CD8-positive, alpha-beta memory T cell (primary cell): Measurements from ENCODE around the gene SRSF1. TPM values are rescaled to one million over a fixed set of nuclear protein-coding genes. Genes with fewer than 3 reads are reported as not detected.
A peak's percentile ranks its signal among the peaks of the same experiment; 100 is the strongest.
"Not testable (repeated sequence)": the region's sequence is repeated elsewhere in the genome, so short reads cannot be mapped to it uniquely, and the experiment has no call there.

ENCODE experiments used
- CTCF ChIA-PET: fragments of 350-600 bp; sonication (Branson Sonifier 250); formaldehyde crosslinking; loops from one replicate; lab custom pipeline; 2021; ENCODE audit warnings: antibody characterized with exemption; lab: Charles Lee
- POLR2A ChIA-PET: fragments of 350-600 bp; sonication (Branson Sonifier 250); formaldehyde crosslinking; loops from one replicate; lab custom pipeline; 2021; ENCODE audit warnings: antibody characterized with exemption; lab: Charles Lee
- DNase-seq, 5 donors: peaks; one replicate each; pipeline versions ENCODE4 v3.0.0 to v3.0.0-alpha.2; 2020 to 2022; ENCODE audit warnings: mixed read lengths in 1 of 5
- H3K27ac ChIP-seq: one replicate; pipeline ENCODE4 v1.7.0; 2013; ENCODE audit warnings: low read depth, mild to moderate bottlenecking, low read length, moderate library complexity
- H3K27me3 ChIP-seq: 2 replicates; pipeline ENCODE4 v1.7.0; 2013; ENCODE audit warnings: low read length, mild to moderate bottlenecking; ENCODE audit not compliant: insufficient read depth, poor library complexity, severe bottlenecking
- H3K36me3 ChIP-seq: 2 replicates; pipeline ENCODE4 v1.7.0; 2013; ENCODE audit warnings: mild to moderate bottlenecking, low read length, moderate library complexity; ENCODE audit not compliant: insufficient read depth
- H3K4me1 ChIP-seq: 2 replicates; pipeline ENCODE4 v1.7.0; 2013; ENCODE audit warnings: mild to moderate bottlenecking, low read length, moderate library complexity; ENCODE audit not compliant: insufficient read depth
- H3K4me3 ChIP-seq: 2 replicates; pipeline ENCODE4 v1.7.0; 2013; ENCODE audit warnings: mild to moderate bottlenecking, low read length
- H3K9me3 ChIP-seq: 2 replicates; pipeline ENCODE4 v1.7.0; 2013; ENCODE audit warnings: mild to moderate bottlenecking, low read length
- H3K27ac Mint-ChIP-seq, 8 donors: one replicate each; pipeline ENCODE4 v1.8.0; 2020 to 2021; ENCODE audit warnings: mixed read lengths in 8 of 8, mild to moderate bottlenecking in 6 of 8, inconsistent platforms in 3 of 8, moderate library complexity in 3 of 8
- H3K27me3 Mint-ChIP-seq, 2 donors: one replicate each; pipeline ENCODE4 v1.8.0; 2020 to 2021; ENCODE audit warnings: mixed read lengths in 2 of 2, mild to moderate bottlenecking in 1 of 2, moderate library complexity in 1 of 2
- H3K36me3 Mint-ChIP-seq, 3 donors: one replicate each; pipeline ENCODE4 v1.8.0; 2020 to 2021; ENCODE audit warnings: mixed read lengths in 3 of 3, inconsistent platforms in 1 of 3, mild to moderate bottlenecking in 1 of 3
- H3K4me1 Mint-ChIP-seq, 3 donors: one replicate each; pipeline ENCODE4 v1.8.0; 2020 to 2021; ENCODE audit warnings: mixed read lengths in 3 of 3, inconsistent platforms in 1 of 3, mild to moderate bottlenecking in 1 of 3
- H3K4me3 Mint-ChIP-seq, 7 donors: one replicate each; pipeline ENCODE4 v1.8.0; 2020 to 2021; ENCODE audit warnings: mixed read lengths in 7 of 7, mild to moderate bottlenecking in 6 of 7, moderate library complexity in 4 of 7, inconsistent platforms in 2 of 7
- H3K9me3 Mint-ChIP-seq, 5 donors: one replicate each; pipeline ENCODE4 v1.8.0; 2020 to 2022; ENCODE audit warnings: mixed read lengths in 5 of 5, mild to moderate bottlenecking in 3 of 5, moderate library complexity in 2 of 5, inconsistent platforms in 1 of 5
- polyA plus RNA-seq: library from polyadenylated mRNA; unstranded; fragments of 300-500 nt; fragmentation: Illumina TruSeq; gene quantifications from one replicate; pipeline ENCODE4 v1.2.3, GENCODE V29; 2021
- total RNA-seq, 2 experiments: library from RNA; stranded (reverse); gene quantifications; one replicate each; pipeline ENCODE4 v1.2.3, GENCODE V29; 2021

The SRSF1 gene
- total and polyA plus RNA-seq, 3 experiments from 2014 or later = 50.6 to 492 (median 469) TPM

DNA sequence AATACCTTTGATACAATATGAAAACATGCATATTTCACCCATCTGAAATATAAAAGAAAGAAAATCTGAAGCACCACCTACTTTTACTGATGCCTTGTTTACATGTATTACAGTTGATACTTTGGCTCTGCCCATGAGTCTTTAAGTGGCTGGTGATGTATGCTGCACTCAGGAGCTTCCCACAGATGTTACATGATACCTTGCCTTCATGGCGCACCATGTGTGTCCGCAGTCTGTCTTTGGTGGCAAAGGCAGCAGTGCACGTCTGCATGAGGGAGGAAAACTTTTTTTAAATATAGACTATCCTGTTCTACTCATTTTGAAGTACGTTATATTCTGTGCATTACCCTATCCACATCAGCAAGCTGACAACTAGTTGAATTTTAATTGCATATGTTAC is 26.5 kb downstream of the SRSF1 start:
- Histone ChIP-seq H3K27ac (no peak overlapping the region), H3K27me3 (no peaks in the 10 kb centered on the region), H3K4me3 (no peak overlapping the region), H3K4me1 (peaks cover 42% of the 10 kb centered on the region), H3K9me3 (no peaks in the 10 kb centered on the region), H3K36me3 (peaks cover 48% of the 10 kb centered on the region)
- Mint-ChIP-seq H3K36me3 (peaks cover 8 to 91% (median 30%) of the 10 kb centered on the region in 3 donors), H3K4me3 (no peak overlapping the region), H3K27me3 (no peaks in the 10 kb centered on the region), H3K27ac (peak overlapping the region in 3 of 8 donors; percentile 17 to 75 (median 61)), H3K9me3 (no peaks in the 10 kb centered on the region), H3K4me1 (peaks cover 59 to 73% (median 70%) of the 10 kb centered on the region in 3 donors)
- ChIA-PET CTCF (interaction anchor here (0.9 to 1.5 kb wide), 3 partner anchors 14 to 88 kb away, joined by 3 read pairs; no protein-coding TSS in a partner anchor), POLR2A (no interaction called here)
- DNase-seq = no peak

- H3K9me3 ChIP-seq = no peaks in the 10 kb centered on the region
- ChIA-PET POLR2A (interaction anchor here (0.7 kb wide), 1 partner anchor 8 kb away, joined by 3 read pairs; no protein-coding TSS in a partner anchor), CTCF (interaction anchor here (1.6 kb wide), 1 partner anchor 20 kb away, joined by 4 read pairs; no protein-coding TSS in a partner anchor)
- peak overlapping the region in 1 of 8 donors; percentile 70 for H3K27ac Mint-ChIP-seq
- H3K27ac ChIP-seq = no peak overlapping the region
- no peak for DNase-seq
- no peaks in the 10 kb centered on the region for H3K27me3 ChIP-seq
- H3K36me3 Mint-ChIP-seq = peaks cover 8 to 93% (median 35%) of the 10 kb centered on the region in 3 donors
- H3K4me1 Mint-ChIP-seq = peaks cover 45 to 60% (median 59%) of the 10 kb centered on the region in 3 donors
- H3K4me1 ChIP-seq = peaks cover 27% of the 10 kb centered on the region
- peaks cover 55% of the 10 kb centered on the region for H3K36me3 ChIP-seq
- H3K4me3 ChIP-seq = no peak overlapping the region
- no peaks in the 10 kb centered on the region for H3K9me3 Mint-ChIP-seq
- no peaks in the 10 kb centered on the region for H3K27me3 Mint-ChIP-seq
- no peak overlapping the region for H3K4me3 Mint-ChIP-seq
Measured at GRCh38 chr17:57979076-57979475, 28.0 kb downstream of the SRSF1 start.

DNA sequence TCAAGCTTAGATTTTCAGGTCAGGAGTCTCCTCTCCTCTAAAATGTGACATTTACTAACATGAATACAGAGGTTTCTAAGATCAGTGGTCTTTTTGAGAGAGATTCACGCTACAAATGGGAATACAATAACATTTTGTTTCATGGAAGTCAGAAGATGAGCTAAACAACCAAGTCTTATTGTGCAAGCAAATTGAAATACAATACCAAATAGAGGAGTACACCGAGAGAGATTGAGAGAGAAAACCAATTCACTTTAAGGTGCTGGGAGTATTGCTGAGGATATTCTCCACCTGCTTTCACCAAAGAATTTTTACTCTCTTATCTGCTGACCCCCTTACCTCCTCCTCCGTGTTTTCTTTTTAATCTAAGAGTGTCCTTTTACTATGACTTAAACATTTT is 30.5 kb downstream of the SRSF1 start:
- POLR2A ChIA-PET = no interaction called here
- Histone ChIP-seq H3K4me1 (peaks cover 2% of the 10 kb centered on the region), H3K27ac (no peak overlapping the region), H3K4me3 (no peak overlapping the region), H3K27me3 (no peaks in the 10 kb centered on the region), H3K36me3 (peaks cover 57% of the 10 kb centered on the region), H3K9me3 (no peaks in the 10 kb centered on the region)
- H3K27ac Mint-ChIP-seq = peak overlapping the region in 2 of 8 donors; percentile 17 to 36
- DNase-seq = no peak
- CTCF ChIA-PET = interaction anchor here (1.6 kb wide), 1 partner anchor 84 kb away, joined by 7 read pairs; no protein-coding TSS in a partner anchor
- H3K27me3 Mint-ChIP-seq = no peaks in the 10 kb centered on the region
- no peaks in the 10 kb centered on the region for H3K9me3 Mint-ChIP-seq
- H3K4me1 Mint-ChIP-seq = peaks cover 20 to 35% (median 34%) of the 10 kb centered on the region in 3 donors
- H3K4me3 Mint-ChIP-seq = no peak overlapping the region
- peaks cover 8 to 86% (median 32%) of the 10 kb centered on the region in 3 donors for H3K36me3 Mint-ChIP-seq

DNA sequence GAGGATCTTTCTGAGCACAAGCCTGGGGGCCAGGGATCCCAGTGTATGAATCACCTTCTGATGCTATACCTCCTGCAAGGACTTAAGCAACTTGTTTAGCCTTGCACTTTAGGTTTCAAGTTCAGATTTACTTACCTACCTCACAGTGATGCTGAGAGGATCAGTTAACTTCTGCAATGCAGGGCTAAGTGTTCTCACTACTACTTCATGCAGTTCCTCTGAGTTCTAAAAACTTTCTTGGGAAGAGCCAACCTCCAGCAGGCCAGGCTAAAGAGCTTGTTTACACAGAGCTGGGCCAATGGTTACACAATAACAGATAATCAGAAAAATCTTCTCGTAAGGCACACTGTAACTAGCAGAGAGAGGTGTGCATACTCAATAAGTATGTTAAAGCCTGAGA is 32.0 kb downstream of the SRSF1 start:
- Histone ChIP-seq H3K9me3 (no peaks in the 10 kb centered on the region), H3K4me1 (no peaks in the 10 kb centered on the region), H3K27me3 (no peaks in the 10 kb centered on the region), H3K27ac (no peak overlapping the region), H3K4me3 (no peak overlapping the region), H3K36me3 (peaks cover 49% of the 10 kb centered on the region)
- peaks cover 8 to 72% (median 26%) of the 10 kb centered on the region in 3 donors for H3K36me3 Mint-ChIP-seq
- peaks cover 10 to 20% (median 19%) of the 10 kb centered on the region in 3 donors for H3K4me1 Mint-ChIP-seq
- no peaks in the 10 kb centered on the region for H3K9me3 Mint-ChIP-seq
- POLR2A ChIA-PET = interaction anchor here (1.2 kb wide), 1 partner anchor 13 kb away, joined by 3 read pairs; the partner anchor contains the start of gene VEZF1
- DNase-seq = no peak
- CTCF ChIA-PET = interaction anchor here (1.0 to 1.6 kb wide), 3 partner anchors 11 to 83 kb away, joined by 3 to 7 read pairs (median 5); no protein-coding TSS in a partner anchor
- peak overlapping the region in 1 of 8 donors; percentile 38 for H3K27ac Mint-ChIP-seq
- no peaks in the 10 kb centered on the region for H3K27me3 Mint-ChIP-seq
- H3K4me3 Mint-ChIP-seq = no peak overlapping the region

- not testable (repeated sequence) for H3K9me3 Mint-ChIP-seq, H3K27me3 Mint-ChIP-seq, H3K27ac Mint-ChIP-seq, H3K4me3 ChIP-seq, DNase-seq, H3K4me1 ChIP-seq, H3K4me3 Mint-ChIP-seq, H3K27ac ChIP-seq, H3K9me3 ChIP-seq, H3K27me3 ChIP-seq
- H3K36me3 ChIP-seq = peaks cover 44% of the 10 kb centered on the region
- peaks cover 8 to 67% (median 23%) of the 10 kb centered on the region in 3 donors for H3K36me3 Mint-ChIP-seq
- POLR2A ChIA-PET = interaction anchor here (1.2 kb wide), 1 partner anchor 14 kb away, joined by 3 read pairs; the partner anchor contains the start of gene VEZF1
- peaks cover 10 to 18% (median 17%) of the 10 kb centered on the region in 3 donors for H3K4me1 Mint-ChIP-seq
- CTCF ChIA-PET = interaction anchor here (1.0 to 1.3 kb wide), 2 partner anchors 12 to 17 kb away, joined by 3 read pairs; no protein-coding TSS in a partner anchor
Measured at GRCh38 chr17:57974053-57974824, 32.8 kb downstream of the SRSF1 start.

- Mint-ChIP-seq H3K36me3 (peaks cover 8 to 48% (median 15%) of the 10 kb centered on the region in 3 donors), H3K4me1 (peaks cover 1 to 13% (median 6%) of the 10 kb centered on the region in 3 donors), H3K27ac (peak overlapping the region in 1 of 8 donors; percentile 7), H3K4me3 (no peak overlapping the region), H3K27me3 (peaks cover 0 to 1% of the 10 kb centered on the region in 2 donors), H3K9me3 (no peaks in the 10 kb centered on the region)
- H3K27ac ChIP-seq = no peak overlapping the region
- POLR2A ChIA-PET = no interaction called here
- H3K36me3 ChIP-seq = peaks cover 32% of the 10 kb centered on the region
- H3K27me3 ChIP-seq = no peaks in the 10 kb centered on the region
- no peak for DNase-seq
- CTCF ChIA-PET = no interaction called here
- no peaks in the 10 kb centered on the region for H3K9me3 ChIP-seq
- no peaks in the 10 kb centered on the region for H3K4me1 ChIP-seq
- H3K4me3 ChIP-seq = no peak overlapping the region
Measured at GRCh38 chr17:57972151-57972550, 34.9 kb downstream of the SRSF1 start.

DNA sequence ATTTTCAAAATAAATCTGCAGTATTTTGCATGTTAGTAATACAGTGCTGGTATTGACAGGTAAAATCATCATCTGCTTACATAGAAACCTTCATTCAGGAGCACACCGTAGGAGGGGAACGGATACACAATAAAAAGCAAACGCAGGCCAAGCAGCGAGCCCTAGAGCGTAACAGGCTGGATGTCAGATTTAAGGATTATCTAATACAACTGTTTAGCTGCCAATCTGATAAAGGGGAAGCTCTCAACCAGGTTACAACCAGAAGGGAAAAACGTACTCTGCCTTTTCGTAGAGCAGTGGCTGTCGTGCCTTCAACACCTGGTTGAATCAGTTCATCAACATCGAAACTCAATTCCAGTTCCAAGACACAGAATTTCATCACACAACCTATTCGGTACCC is 35.5 kb downstream of the SRSF1 start:
- no peak overlapping the region for H3K27ac ChIP-seq
- no peaks in the 10 kb centered on the region for H3K9me3 Mint-ChIP-seq
- no peak overlapping the region for H3K4me3 Mint-ChIP-seq
- ChIA-PET POLR2A (no interaction called here), CTCF (no interaction called here)
- H3K27me3 Mint-ChIP-seq = peaks cover 0 to 1% of the 10 kb centered on the region in 2 donors
- H3K36me3 ChIP-seq = peaks cover 26% of the 10 kb centered on the region
- no peaks in the 10 kb centered on the region for H3K9me3 ChIP-seq
- H3K4me1 Mint-ChIP-seq = peaks cover 1 to 12% (median 6%) of the 10 kb centered on the region in 3 donors
- H3K27me3 ChIP-seq = no peaks in the 10 kb centered on the region
- no peak overlapping the region for H3K4me3 ChIP-seq
- H3K4me1 ChIP-seq = no peaks in the 10 kb centered on the region
- no peak for DNase-seq
- H3K27ac Mint-ChIP-seq = no peak overlapping the region
- H3K36me3 Mint-ChIP-seq = peaks cover 7 to 43% (median 15%) of the 10 kb centered on the region in 3 donors

DNA sequence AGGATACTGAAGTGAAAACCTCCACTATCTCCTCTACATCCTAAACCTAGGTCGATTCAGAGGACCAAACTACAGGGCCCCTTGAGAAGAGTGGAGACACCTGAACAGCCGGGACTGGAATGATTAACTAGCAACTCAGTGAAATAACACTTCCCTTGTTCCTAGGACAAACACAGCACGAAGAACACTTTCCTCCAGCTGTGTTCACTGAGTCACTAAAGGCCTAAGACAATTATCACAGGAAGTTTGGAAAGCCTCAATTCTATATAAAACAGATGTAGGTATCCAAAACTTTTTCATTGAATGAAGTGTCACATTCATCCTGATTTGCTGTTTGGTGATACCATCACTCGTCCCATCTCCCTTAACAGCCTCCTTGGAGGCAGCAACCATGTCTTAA is 36.3 kb downstream of the SRSF1 start:
- no peak for DNase-seq
- CTCF ChIA-PET = no interaction called here
- POLR2A ChIA-PET = interaction anchor here (0.5 kb wide), 1 partner anchor 8 kb away, joined by 3 read pairs; no protein-coding TSS in a partner anchor

More for the DNA sequence above, 36.3 kb downstream of the SRSF1 start:
- H3K9me3 ChIP-seq = no peaks in the 10 kb centered on the region
- H3K27me3 Mint-ChIP-seq = peaks cover 0 to 1% of the 10 kb centered on the region in 2 donors
- H3K27ac ChIP-seq = no peak overlapping the region
- H3K4me3 Mint-ChIP-seq = no peak overlapping the region
- H3K27me3 ChIP-seq = no peaks in the 10 kb centered on the region
- peaks cover 0 to 34% (median 9%) of the 10 kb centered on the region in 3 donors for H3K36me3 Mint-ChIP-seq
- H3K4me1 ChIP-seq = no peaks in the 10 kb centered on the region
- H3K36me3 ChIP-seq = peaks cover 18% of the 10 kb centered on the region
- peak overlapping the region in 1 of 8 donors; percentile 81 for H3K27ac Mint-ChIP-seq
- H3K4me1 Mint-ChIP-seq = peaks cover 0 to 6% (median 0%) of the 10 kb centered on the region in 3 donors
- no peaks in the 10 kb centered on the region for H3K9me3 Mint-ChIP-seq
- no peak overlapping the region for H3K4me3 ChIP-seq
